MCF 10A (cell line): Measurements from ENCODE around the gene USP36. TPM values are rescaled to one million over a fixed set of nuclear protein-coding genes. Genes with fewer than 3 reads are reported as not detected.

Source experiments
- BruUV-seq: library from RNA; stranded (reverse); fragments of 400-500 nt; replicated peaks from 2 replicates; lab custom pipeline; 2021; lab: Mats Ljungman, UMichigan
- CTCF ChIA-PET: fragments of 300-600 bp; sonication (Branson Sonifier 250); formaldehyde crosslinking; extraction: SDS; loops from one replicate; lab custom pipeline; 2021; ENCODE audit warnings: antibody characterized with exemption, inconsistent platforms; lab: Yijun Ruan, JAX
- POLR2A ChIA-PET: fragments of 300-600, 350-650 bp; sonication (Branson Sonifier 250); formaldehyde crosslinking; extraction: SDS; loops from one replicate; lab custom pipeline; 2020; ENCODE audit warnings: antibody characterized with exemption, inconsistent platforms; lab: Yijun Ruan, JAX
- DNase-seq: peaks from one replicate; pipeline ENCODE4 v3.0.0-alpha.2; 2018; ENCODE audit not compliant: unreplicated experiment
- H3K27ac Mint-ChIP-seq: one replicate; pipeline ENCODE4 v1.8.0; 2022; ENCODE audit warnings: mild to moderate bottlenecking, low read depth, mixed read lengths; ENCODE audit not compliant: unreplicated experiment
- H3K27me3 Mint-ChIP-seq: one replicate; pipeline ENCODE4 v1.8.0; 2022; ENCODE audit warnings: mixed read lengths; ENCODE audit not compliant: insufficient read depth, unreplicated experiment
- H3K36me3 Mint-ChIP-seq: one replicate; pipeline ENCODE4 v1.8.0; 2022; ENCODE audit warnings: mild to moderate bottlenecking, moderate library complexity, mixed read lengths; ENCODE audit not compliant: insufficient read depth, unreplicated experiment
- H3K4me1 Mint-ChIP-seq: one replicate; pipeline ENCODE4 v1.8.0; 2022; ENCODE audit warnings: mixed read lengths; ENCODE audit not compliant: insufficient read depth, unreplicated experiment
- H3K4me3 Mint-ChIP-seq: one replicate; pipeline ENCODE4 v1.8.0; 2022; ENCODE audit warnings: mild to moderate bottlenecking, moderate library complexity, mixed read lengths; ENCODE audit not compliant: unreplicated experiment
- H3K9me3 Mint-ChIP-seq: one replicate; pipeline ENCODE4 v1.8.0; 2022; ENCODE audit warnings: mixed read lengths; ENCODE audit not compliant: unreplicated experiment
- CTCF ChIP-seq: fragments of 200-600 bp; IDR thresholded peaks from one replicate; pipeline ENCODE4 v1.8.0; 2022; ENCODE audit warnings: antibody characterized with exemption, mild to moderate bottlenecking; ENCODE audit not compliant: unreplicated experiment
- intact Hi-C: fragments of 100-400 bp; cut with micrococcal nuclease; formaldehyde crosslinking; loops from 2 replicates; pipeline ENCODE4 v1.14.1; 2022
- total RNA-seq: library from RNA; stranded (reverse); gene quantifications from 2 replicates; pipeline ENCODE4 v1.2.3, GENCODE V29; 2022

The USP36 gene
- total RNA-seq, 1 experiment from 2014 or later: 118 TPM

DNA sequence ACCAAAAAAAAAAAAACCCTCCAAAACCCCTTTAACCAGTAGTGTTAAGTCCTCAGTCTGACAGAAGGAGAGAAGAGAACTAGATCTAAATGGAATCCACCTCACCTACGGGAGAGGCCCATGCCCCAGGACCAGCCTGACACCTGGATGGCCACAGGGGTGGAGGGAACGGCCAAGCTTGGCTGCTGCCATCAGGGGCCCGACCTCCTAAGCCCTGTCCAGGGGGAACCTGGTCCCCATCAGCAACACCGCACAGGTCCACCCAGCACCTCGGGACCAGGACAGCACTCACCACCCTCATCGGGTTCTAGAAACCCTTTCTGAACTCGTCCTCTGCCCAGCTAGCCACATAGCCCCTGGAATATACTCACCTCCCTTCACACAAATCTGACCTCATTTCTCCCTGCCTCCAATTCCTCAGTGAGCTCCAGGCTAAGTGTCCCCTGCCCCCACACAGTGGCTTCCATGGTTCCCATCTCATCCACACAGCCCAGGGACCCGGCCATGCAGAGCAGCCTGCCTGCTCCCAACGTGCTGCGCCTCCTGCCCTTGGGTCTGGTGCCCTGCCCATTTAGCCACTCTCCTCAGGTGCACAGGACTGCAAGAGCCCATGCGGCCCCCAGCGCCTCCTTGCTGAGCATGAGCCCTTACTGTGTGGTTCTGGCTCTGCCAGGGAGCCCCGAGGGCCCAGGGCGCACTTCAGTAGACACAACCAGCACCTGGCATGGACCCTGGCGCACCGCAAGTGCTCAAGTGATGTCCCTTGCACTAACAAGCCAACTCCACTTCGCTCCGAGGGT lies 40.3 kb downstream of the USP36 start:
- Mint-ChIP-seq H3K9me3 (no peaks in the 10 kb centered on the region), H3K4me3 (no peak overlapping the region), H3K36me3 (peaks cover 84% of the 10 kb centered on the region), H3K27ac (no peak overlapping the region), H3K27me3 (no peaks in the 10 kb centered on the region), H3K4me1 (peaks cover 5% of the 10 kb centered on the region)
- no TSS peak for BruUV-seq
- intact Hi-C loops: no loop called here
- no peak for DNase-seq
- ChIA-PET CTCF (interaction anchor here (0.6 to 1.1 kb wide), 4 partner anchors 15 to 303 kb away, joined by 3 read pairs; no protein-coding TSS in a partner anchor), POLR2A (interaction anchor here (1.2 kb wide), 1 partner anchor 12 kb away, joined by 3 read pairs; no protein-coding TSS in a partner anchor)
- no peak for TF ChIP-seq CTCF

- Mint-ChIP-seq H3K36me3 (peaks cover 80% of the 10 kb centered on the region), H3K4me1 (peaks cover 5% of the 10 kb centered on the region), H3K4me3 (no peak overlapping the region), H3K27me3 (no peaks in the 10 kb centered on the region), H3K27ac (no peak overlapping the region), H3K9me3 (no peaks in the 10 kb centered on the region)
- peak; percentile 37 for DNase-seq
- no TSS peak for BruUV-seq
- TF ChIP-seq CTCF: peak; percentile 27
- CTCF ChIA-PET: interaction anchor here (0.6 to 1.2 kb wide), 8 partner anchors 8 to 302 kb away, joined by 3 to 7 read pairs (median 3); no protein-coding TSS in a partner anchor
- POLR2A ChIA-PET: no interaction called here
- intact Hi-C loops: no loop called here
Observed at GRCh38 chr17:78798695-78799559, 41.7 kb downstream of the USP36 start.

DNA sequence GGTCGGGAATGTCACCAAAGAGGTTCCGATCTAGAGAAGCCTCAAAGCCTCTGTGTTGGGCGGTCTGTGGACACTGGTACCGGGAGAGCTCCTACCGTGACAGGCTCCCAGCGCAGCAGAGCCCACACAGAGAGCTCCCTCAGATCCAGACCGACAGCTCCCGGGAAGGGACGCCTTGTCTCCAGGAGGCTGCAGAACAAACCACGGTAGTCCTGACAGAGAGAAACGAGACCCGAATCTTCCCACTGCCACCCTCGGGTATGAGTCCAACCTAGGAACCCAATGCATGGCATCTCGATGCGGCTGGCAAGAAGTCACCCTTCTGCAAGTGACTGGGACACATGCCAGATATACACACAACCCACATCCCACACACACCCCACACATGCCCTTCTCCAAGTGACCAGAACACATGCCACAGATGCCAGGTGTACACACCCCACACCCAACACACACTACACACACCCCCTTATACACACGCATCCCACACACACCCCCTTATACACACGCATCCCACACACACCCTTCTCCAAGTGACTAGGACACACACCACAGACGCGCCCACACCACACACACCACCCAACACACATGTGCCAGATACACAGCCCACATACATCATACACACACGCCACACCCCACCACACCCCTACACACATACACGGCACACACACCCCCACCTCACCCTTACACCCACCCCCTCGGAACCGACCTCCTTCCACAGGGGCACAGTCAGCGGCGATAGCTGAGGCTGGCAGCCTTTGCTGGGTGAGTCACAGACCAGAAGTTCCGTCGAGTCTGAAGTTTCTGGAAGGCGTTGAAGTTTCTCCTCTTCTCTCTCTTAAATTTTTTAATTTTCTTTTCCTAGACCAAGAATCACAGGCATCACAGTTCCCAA lies 42.7 kb downstream of the USP36 start:
- Mint-ChIP-seq H3K4me3 (no peak overlapping the region), H3K27me3 (no peaks in the 10 kb centered on the region), H3K36me3 (peaks cover 80% of the 10 kb centered on the region), H3K27ac (peak overlapping the region; percentile 53), H3K4me1 (peaks cover 5% of the 10 kb centered on the region), H3K9me3 (no peaks in the 10 kb centered on the region)
- intact Hi-C loops: no loop called here
- no peak for TF ChIP-seq CTCF
- CTCF ChIA-PET: interaction anchor here (0.6 to 1.8 kb wide), 4 partner anchors 9 to 90 kb away, joined by 3 to 5 read pairs (median 4); no protein-coding TSS in a partner anchor
- no TSS peak for BruUV-seq
- DNase-seq: no peak
- POLR2A ChIA-PET: interaction anchor here (0.7 kb wide), 1 partner anchor 26 kb away, joined by 3 read pairs; no protein-coding TSS in a partner anchor
